ENCODE measurements around the gene TOMM6. TPM values are rescaled to one million over a fixed set of nuclear protein-coding genes. Genes with fewer than 3 reads are reported as not detected.

TOMM6 gene
- total RNA-seq, 1 experiment from 2014 or later, result 202 TPM

DNA sequence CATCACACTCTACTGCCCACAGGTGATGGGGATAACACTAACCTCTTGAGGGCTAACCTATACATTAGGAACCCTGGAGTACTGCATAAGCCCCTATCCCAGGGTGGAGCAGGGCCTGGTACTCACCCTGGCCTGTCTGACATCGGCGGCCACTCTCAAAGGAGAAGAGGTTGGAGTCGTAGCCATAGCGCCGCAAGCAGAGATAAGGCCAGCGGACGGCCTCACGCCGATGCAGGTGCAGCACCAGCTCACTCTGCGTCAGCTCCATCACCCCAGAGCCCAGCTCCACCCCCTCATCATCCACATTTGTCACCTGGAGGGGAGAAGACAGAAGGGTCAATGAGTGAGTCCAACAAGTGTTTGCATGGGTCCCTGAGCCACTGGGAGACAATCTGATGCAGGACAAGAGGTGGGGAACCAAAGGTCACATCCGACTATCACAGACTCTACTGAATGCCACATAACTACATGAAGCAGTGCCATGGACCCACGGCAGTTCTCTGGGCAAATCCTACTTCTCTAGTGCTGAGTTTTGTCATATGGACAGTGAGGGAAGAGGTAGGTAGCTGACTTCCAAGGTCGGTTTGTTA lies 12.1 kb upstream of the TOMM6 start:
- Mint-ChIP-seq H3K36me3 (ENCODE audit: insufficient read depth, unreplicated experiment) (peaks cover 37% of the 10 kb centered on the region), H3K9me3 (ENCODE audit: unreplicated experiment) (no peaks in the 10 kb centered on the region), H3K27me3 (ENCODE audit: insufficient read depth, unreplicated experiment) (no peaks in the 10 kb centered on the region), H3K4me1 (ENCODE audit: insufficient read depth, unreplicated experiment) (peaks cover 7% of the 10 kb centered on the region), H3K27ac (ENCODE audit: low read depth, unreplicated experiment) (no peak overlapping the region), H3K4me3 (ENCODE audit: unreplicated experiment) (no peak overlapping the region)
- no peak for DNase-seq (ENCODE audit: unreplicated experiment)
- intact Hi-C loops (cut with micrococcal nuclease), result loop anchor here (5.0 kb wide), 1 partner anchor 93 kb away; no protein-coding TSS in a partner anchor
- ChIA-PET POLR2A (interaction anchor here (0.7 to 1.2 kb wide), 2 partner anchors 41 to 446 kb away, joined by 3 read pairs; no protein-coding TSS in a partner anchor), CTCF (interaction anchor here (0.7 to 5.9 kb wide), 20 partner anchors 10 to 408 kb away, joined by 3 to 48 read pairs (median 5); partner anchors contain the start of genes TFEB and TOMM6)
- TF ChIP-seq CTCF (IDR thresholded peaks at IDR 0.05; ENCODE audit: unreplicated experiment), result no peak
- no TSS peak for BruUV-seq (replicated peaks)

GRCh38 chr6:41777551-41778285 lies 9.8 kb upstream of the TOMM6 start:
- no peak for DNase-seq (ENCODE audit: unreplicated experiment)
- H3K4me1 Mint-ChIP-seq (ENCODE audit: insufficient read depth, unreplicated experiment), result peaks cover 18% of the 10 kb centered on the region
- peaks cover 23% of the 10 kb centered on the region for H3K36me3 Mint-ChIP-seq (ENCODE audit: insufficient read depth, unreplicated experiment)
- H3K27ac Mint-ChIP-seq (ENCODE audit: low read depth, unreplicated experiment), result peak overlapping the region; percentile 42
- TF ChIP-seq CTCF (IDR thresholded peaks at IDR 0.05; ENCODE audit: unreplicated experiment), result no peak
- H3K4me3 Mint-ChIP-seq (ENCODE audit: unreplicated experiment), result no peak overlapping the region
- no peaks in the 10 kb centered on the region for H3K27me3 Mint-ChIP-seq (ENCODE audit: insufficient read depth, unreplicated experiment)
- H3K9me3 Mint-ChIP-seq (ENCODE audit: unreplicated experiment), result no peaks in the 10 kb centered on the region
- CTCF ChIA-PET, result interaction anchor here (0.6 to 5.9 kb wide), 13 partner anchors 8 to 409 kb away, joined by 3 to 48 read pairs (median 3); partner anchors contain the start of genes TFEB and TOMM6
- BruUV-seq (replicated peaks), result no TSS peak
- POLR2A ChIA-PET, result interaction anchor here (0.7 to 0.9 kb wide), 4 partner anchors 12 to 273 kb away, joined by 3 to 5 read pairs (median 3); partner anchors contain the start of genes BYSL and MED20
- intact Hi-C loops (cut with micrococcal nuclease), result loop anchor here (5.0 kb wide), 1 partner anchor 95 kb away; no protein-coding TSS in a partner anchor

GRCh38 chr6:41778895-41779294 lies 8.6 kb upstream of the TOMM6 start:
- TSS peak; percentile 37 for BruUV-seq (replicated peaks)
- H3K36me3 Mint-ChIP-seq (ENCODE audit: insufficient read depth, unreplicated experiment), result peaks cover 21% of the 10 kb centered on the region
- H3K4me3 Mint-ChIP-seq (ENCODE audit: unreplicated experiment), result peak overlapping the region; percentile 90
- POLR2A ChIA-PET, result interaction anchor here (0.7 to 1.2 kb wide), 5 partner anchors 9 to 272 kb away, joined by 3 to 5 read pairs (median 3); partner anchors contain the start of gene TOMM6
- TF ChIP-seq CTCF (IDR thresholded peaks at IDR 0.05; ENCODE audit: unreplicated experiment), result no peak
- no peak for DNase-seq (ENCODE audit: unreplicated experiment)
- no peak overlapping the region for H3K27ac Mint-ChIP-seq (ENCODE audit: low read depth, unreplicated experiment)
- CTCF ChIA-PET, result interaction anchor here (0.7 to 5.9 kb wide), 9 partner anchors 7 to 934 kb away, joined by 3 to 48 read pairs (median 3); partner anchors contain the start of genes TFEB and TOMM6
- peaks cover 18% of the 10 kb centered on the region for H3K4me1 Mint-ChIP-seq (ENCODE audit: insufficient read depth, unreplicated experiment)
- no peaks in the 10 kb centered on the region for H3K27me3 Mint-ChIP-seq (ENCODE audit: insufficient read depth, unreplicated experiment)
- intact Hi-C loops (cut with micrococcal nuclease), result loop anchor here (5.0 kb wide), 1 partner anchor 97 kb away; no protein-coding TSS in a partner anchor
- H3K9me3 Mint-ChIP-seq (ENCODE audit: unreplicated experiment), result no peaks in the 10 kb centered on the region

- Mint-ChIP-seq H3K36me3 (ENCODE audit: insufficient read depth, unreplicated experiment) (peaks cover 17% of the 10 kb centered on the region), H3K4me3 (ENCODE audit: unreplicated experiment) (peak overlapping the region; percentile 90), H3K9me3 (ENCODE audit: unreplicated experiment) (no peaks in the 10 kb centered on the region), H3K27ac (ENCODE audit: low read depth, unreplicated experiment) (no peak overlapping the region), H3K27me3 (ENCODE audit: insufficient read depth, unreplicated experiment) (no peaks in the 10 kb centered on the region), H3K4me1 (ENCODE audit: insufficient read depth, unreplicated experiment) (peaks cover 19% of the 10 kb centered on the region)
- DNase-seq (ENCODE audit: unreplicated experiment), result no peak
- CTCF ChIA-PET, result interaction anchor here (0.6 kb wide), 1 partner anchor 91 kb away, joined by 4 read pairs; no protein-coding TSS in a partner anchor
- intact Hi-C loops (cut with micrococcal nuclease), result loop anchor here (5.0 kb wide), 1 partner anchor 97 kb away; no protein-coding TSS in a partner anchor
- POLR2A ChIA-PET, result interaction anchor here (0.7 to 1.2 kb wide), 4 partner anchors 8 to 142 kb away, joined by 3 to 5 read pairs (median 4); partner anchors contain the start of genes TFEB and TOMM6
- BruUV-seq (replicated peaks), result no TSS peak
- TF ChIP-seq CTCF (IDR thresholded peaks at IDR 0.05; ENCODE audit: unreplicated experiment), result no peak
These were observed 8.2 kb upstream of the TOMM6 start for GRCh38 chr6:41779336-41779735.
